ENCODE measurements around the gene FZD4.

DNA sequence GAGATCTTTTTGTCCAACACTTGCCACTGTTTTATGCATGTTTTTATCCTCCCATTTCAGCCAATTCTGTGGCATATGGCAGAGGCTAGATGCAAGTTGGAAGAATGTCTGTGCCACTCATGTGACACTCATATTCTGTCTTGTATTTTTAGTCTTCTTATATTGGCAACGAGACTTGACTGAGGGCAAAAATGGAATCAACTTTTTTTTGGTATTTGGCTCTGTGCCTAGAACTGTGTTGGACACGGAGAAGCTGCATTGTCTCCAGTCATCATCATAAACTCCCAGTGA is 1.7 kb upstream of the FZD4 start:
- TF ChIP-seq POLR2A (IDR thresholded peaks at IDR 0.05) (no peak), CTCF (IDR thresholded peaks at IDR 0.05) (no peak)
